HepG2 (cell line): ENCODE measurements around the gene GNAS. TPM values are rescaled to one million over a fixed set of nuclear protein-coding genes. Genes with fewer than 3 reads are reported as not detected.

Source experiments
- ATAC-seq: fragments of 200-7000 bp; cut with Tn5 transposase; 3 replicates; pipeline ENCODE4 v1.9.1; 2020; ENCODE audit warnings: mild to moderate bottlenecking, moderate library complexity
- BruUV-seq: library from RNA; stranded (reverse); fragments of 400-500 nt; replicated peaks from 2 replicates; lab custom pipeline; 2021; lab: Mats Ljungman, UMichigan
- CTCF ChIA-PET: fragments of 300-600 bp; formaldehyde crosslinking; extraction: SDS; loops from one replicate; lab custom pipeline; 2021; ENCODE audit warnings: low total read pairs, inconsistent platforms, low intra/inter-chr PET ratio; lab: Yijun Ruan, JAX
- POLR2A ChIA-PET: fragments of 350-600 bp; sonication (Branson Sonifier 250); formaldehyde crosslinking; loops from one replicate; lab custom pipeline; 2020; ENCODE audit warnings: antibody characterized with exemption, inconsistent platforms; lab: Yijun Ruan, JAX
- DNase-seq: peaks from one replicate; pipeline ENCODE4 v3.0.0-alpha.2; 2015; ENCODE audit warnings: low spot score
- FAIRE-seq: peaks from 3 replicates; lab custom pipeline; 2011; peaks lifted over from hg19 to GRCh38; lab: Jason Lieb, UNC
- H2AFZ ChIP-seq: one replicate; pipeline ENCODE4 v1.6.1; 2011; ENCODE audit warnings: low read length, inconsistent platforms
- H3K27ac ChIP-seq: fragments of 300-600 bp; 3 replicates; pipeline ENCODE4 v1.8.0; 2011; ENCODE audit warnings: mixed run types, mild to moderate bottlenecking, mixed read lengths, low read length, inconsistent platforms; ENCODE audit not compliant: insufficient read depth; ENCODE audit errors: extremely low read length
- H3K27me3 ChIP-seq, 2 experiments: fragments of 200-600 bp in 1 of 2; 2 replicates in 1 of 2; 3 replicates in 1 of 2; pipeline versions ENCODE4 v1.6.0 to v1.8.0; 2011; ENCODE audit warnings: low read length in 2 of 2, mild to moderate bottlenecking in 2 of 2, moderate library complexity in 2 of 2, inconsistent platforms in 1 of 2; ENCODE audit not compliant: insufficient read depth in 2 of 2, control insufficient read depth in 1 of 2
- H3K36me3 ChIP-seq, 2 experiments: fragments of 200-600 bp in 1 of 2; replicated peaks in 1 of 2; 2 replicates in 1 of 2; 3 replicates in 1 of 2; pipeline versions ENCODE4 v1.5.1 to v1.8.0; 2011; ENCODE audit warnings: low read length in 2 of 2, inconsistent platforms in 1 of 2; ENCODE audit not compliant: insufficient read depth in 2 of 2, control insufficient read depth in 1 of 2
- H3K4me1 ChIP-seq: 2 replicates; pipeline ENCODE4 v1.5.1; 2012; ENCODE audit warnings: low read length, inconsistent platforms; ENCODE audit not compliant: insufficient read depth
- H3K4me2 ChIP-seq: 2 replicates; pipeline ENCODE4 v1.6.0; 2011; ENCODE audit warnings: low read depth, low read length, inconsistent platforms
- H3K4me3 ChIP-seq, 3 experiments: fragments of 200-600 bp in 1 of 3; sonication (generic), shearing (Covaris generic) in 1 of 3; replicated peaks in 1 of 3; 2 replicates each; pipeline ENCODE4 v1.5.1; 2011 to 2016; ENCODE audit warnings: low read length in 3 of 3, inconsistent platforms in 2 of 3, low read depth in 2 of 3, mild to moderate bottlenecking in 2 of 3, control low read depth in 1 of 3, mixed read lengths in 1 of 3; ENCODE audit not compliant: insufficient read depth in 1 of 3
- H3K79me2 ChIP-seq: one replicate; pipeline ENCODE4 v1.6.1; 2011; ENCODE audit warnings: low read length, inconsistent platforms; ENCODE audit not compliant: insufficient read depth
- H3K9ac ChIP-seq: 2 replicates; pipeline ENCODE4 v1.6.0; 2011; ENCODE audit warnings: mild to moderate bottlenecking, low read depth, low read length, inconsistent platforms; ENCODE audit not compliant: insufficient read depth
- H3K9me3 ChIP-seq: 2 replicates; pipeline ENCODE4 v1.5.1; 2012; ENCODE audit warnings: mild to moderate bottlenecking, low read length
- H4K20me1 ChIP-seq: 2 replicates; pipeline ENCODE4 v1.6.0; 2011; ENCODE audit warnings: inconsistent platforms, mild to moderate bottlenecking, low read length, moderate library complexity; ENCODE audit not compliant: insufficient read depth
- ATF6 ChIP-seq: sonication (generic); formaldehyde crosslinking; conservative IDR thresholded peaks from 2 replicates; pipeline ENCODE4 v1.4.0; 2020; ENCODE audit warnings: missing genetic modification reagents
- CBX5 ChIP-seq: sonication (generic); formaldehyde crosslinking; IDR thresholded peaks from 2 replicates; pipeline ENCODE4 v1.4.0; 2020; ENCODE audit warnings: missing genetic modification reagents, borderline replicate concordance
- DR1 ChIP-seq: sonication (generic); formaldehyde crosslinking; IDR thresholded peaks from 2 replicates; pipeline ENCODE4 v1.8.0; 2021; ENCODE audit warnings: mild to moderate bottlenecking, missing genetic modification reagents, inconsistent platforms
- HOXD1 ChIP-seq: sonication (generic); formaldehyde crosslinking; IDR thresholded peaks from 2 replicates; pipeline ENCODE4 v1.5.0; 2020; ENCODE audit warnings: missing genetic modification reagents
- KDM3A ChIP-seq: IDR thresholded peaks from 2 replicates; pipeline ENCODE4 v1.6.1; 2018; ENCODE audit warnings: low read depth, missing compliant biosample characterization
- MLLT10 ChIP-seq: sonication (generic); formaldehyde crosslinking; IDR thresholded peaks from 2 replicates; pipeline ENCODE4 v1.4.0; 2020; ENCODE audit warnings: missing genetic modification reagents
- PCBP2 ChIP-seq: fragments of 200-400 bp; formaldehyde crosslinking; optimal IDR thresholded peaks from 2 replicates; pipeline ENCODE3; 2018; ENCODE audit warnings: low read length, low read depth; ENCODE audit not compliant: poor library complexity, severe bottlenecking
- SMAD3 ChIP-seq: sonication (generic); formaldehyde crosslinking; IDR thresholded peaks from 2 replicates; pipeline ENCODE4 v1.4.0; 2020; ENCODE audit warnings: missing genetic modification reagents
- TBX3 ChIP-seq: fragments of 450-650 bp; IDR thresholded peaks from 2 replicates; pipeline ENCODE4 v1.6.1; 2017; ENCODE audit warnings: antibody characterized with exemption, mild to moderate bottlenecking, inconsistent platforms, borderline replicate concordance
- TGIF2 ChIP-seq: IDR thresholded peaks from 2 replicates; pipeline ENCODE4 v1.6.1; 2016; ENCODE audit warnings: control low read depth, missing compliant biosample characterization
- THRA ChIP-seq: sonication (generic); formaldehyde crosslinking; IDR thresholded peaks from 2 replicates; pipeline ENCODE4 v1.4.0; 2020; ENCODE audit warnings: missing genetic modification reagents, borderline replicate concordance
- ZNF550 ChIP-seq: sonication (generic); formaldehyde crosslinking; IDR thresholded peaks from 2 replicates; pipeline ENCODE4 v1.4.0; 2020; ENCODE audit warnings: mild to moderate bottlenecking, missing genetic modification reagents, borderline replicate concordance
- ZNF570 ChIP-seq: sonication (generic); formaldehyde crosslinking; IDR thresholded peaks from 2 replicates; pipeline ENCODE4 v1.4.0; 2020; ENCODE audit warnings: mild to moderate bottlenecking, missing genetic modification reagents, borderline replicate concordance
- WGBS: methylation state at CpG from one replicate; pipeline ENCODE4 v1.1.6; 2017; ENCODE audit warnings: low lambda C conversion rate; 5-methylcytosine and 5-hydroxymethylcytosine counted together
- in situ Hi-C: cut with HindIII; loops from 2 replicates; pipeline ENCODE4 v1.10.0; 2017; ENCODE audit warnings: low pct_unique_long_range_greater_than_20kb; ENCODE audit not compliant: extremely low pct_ligation_motif_present
- intact Hi-C: fragments of 100-400 bp; cut with micrococcal nuclease; formaldehyde crosslinking; loops from one replicate; pipeline ENCODE4 v1.10.0; 2022; ENCODE audit not compliant: unreplicated experiment
- polyA plus RNA-seq, 8 experiments: library from polyadenylated mRNA; depleted of rRNA in 3 of 8; stranded (reverse) in 7 of 8; unstranded in 1 of 8; fragments of >200 nt; fragmentation: Illumina TruSeq in 4 of 8; extraction: Trizol in 4 of 8; gene quantifications; 2 replicates each; pipeline versions ENCODE4 v1.2.1 to v1.2.3, GENCODE V29; 2011 to 2016; ENCODE audit warnings: low read depth in 4 of 8, missing spikeins in 1 of 8, mixed read lengths in 1 of 8; ENCODE audit not compliant: insufficient read depth in 1 of 8
- total RNA-seq, 5 experiments: library from RNA; depleted of rRNA; stranded (reverse); fragments of >200 nt; fragmentation: Illumina TruSeq; extraction: Trizol; gene quantifications; 2 replicates each; pipeline ENCODE4 v1.2.3, GENCODE V29; 2016; ENCODE audit warnings: low read depth in 1 of 5
- TF ChIP-seq, protein P1 (sequence below): sonication (generic); formaldehyde crosslinking; conservative IDR thresholded peaks from 2 replicates; pipeline ENCODE4 v1.8.0; 2022; ENCODE audit warnings: low read depth, missing genetic modification reagents

Gene GNAS
- total and polyA plus RNA-seq, 2 of the 13 experiments (the other 11 are each of a cell fraction or from before 2014, with no cell fraction given), result 407 to 1,008 TPM

DNA sequence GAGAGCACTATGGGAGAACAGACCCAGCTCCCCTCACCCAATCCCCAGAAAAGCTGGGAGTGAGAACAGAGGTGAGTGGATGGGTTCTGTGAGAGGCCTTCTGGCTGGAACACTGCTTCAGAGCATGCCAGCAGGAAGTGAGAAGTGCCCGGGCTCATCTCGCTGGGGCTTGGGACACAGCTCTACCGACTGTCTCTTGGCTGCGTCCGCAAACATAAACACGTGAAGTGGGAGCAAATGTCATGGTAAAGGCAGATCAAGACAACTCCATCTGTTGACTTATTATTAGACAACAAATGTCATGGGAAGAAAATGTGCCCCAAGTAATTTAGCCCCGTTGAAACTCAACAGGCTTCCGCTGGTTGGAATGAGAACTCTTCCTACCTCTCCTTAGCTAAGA is 27.7 kb upstream of the GNAS start:
- Histone ChIP-seq H3K9ac (no peak overlapping the region), H3K4me1 (no peaks in the 10 kb centered on the region), H3K36me3 (no peaks in the 10 kb centered on the region), H3K4me3 (no peak overlapping the region), H3K27me3 (peaks cover 4 to 45% of the 10 kb centered on the region in 2 experiments; a peak in 4 of 5 replicates), H3K79me2 (no peaks in the 10 kb centered on the region), H2AFZ (no peak overlapping the region), H3K9me3 (no peaks in the 10 kb centered on the region), H3K27ac (no peak overlapping the region), H4K20me1 (no peaks in the 10 kb centered on the region), H3K4me2 (no peak overlapping the region)
- 42% methylated on average over 8 of the region's 8 CpGs for WGBS
- ChIA-PET POLR2A (no interaction called here), CTCF (no interaction called here)
- no TSS peak for BruUV-seq
- FAIRE-seq, result no peak
- in situ Hi-C loops (no loop called here), intact Hi-C loops (no loop called here)
- no peak for ATAC-seq
- TF ChIP-seq KDM3A (no peak), MLLT10 (CRISPR knock-in tag) (no peak), ZNF550 (CRISPR knock-in tag) (no peak), THRA (CRISPR knock-in tag) (no peak), CBX5 (CRISPR knock-in tag) (no peak), PCBP2 (no peak), ZNF570 (CRISPR knock-in tag) (no peak), TBX3 (no peak), TGIF2 (CRISPR knock-in tag) (no peak), HOXD1 (CRISPR knock-in tag) (no peak), ATF6 (CRISPR knock-in tag) (no peak), DR1 (CRISPR knock-in tag) (no peak), SMAD3 (CRISPR knock-in tag) (no peak)
- TF ChIP-seq, protein P1, sequence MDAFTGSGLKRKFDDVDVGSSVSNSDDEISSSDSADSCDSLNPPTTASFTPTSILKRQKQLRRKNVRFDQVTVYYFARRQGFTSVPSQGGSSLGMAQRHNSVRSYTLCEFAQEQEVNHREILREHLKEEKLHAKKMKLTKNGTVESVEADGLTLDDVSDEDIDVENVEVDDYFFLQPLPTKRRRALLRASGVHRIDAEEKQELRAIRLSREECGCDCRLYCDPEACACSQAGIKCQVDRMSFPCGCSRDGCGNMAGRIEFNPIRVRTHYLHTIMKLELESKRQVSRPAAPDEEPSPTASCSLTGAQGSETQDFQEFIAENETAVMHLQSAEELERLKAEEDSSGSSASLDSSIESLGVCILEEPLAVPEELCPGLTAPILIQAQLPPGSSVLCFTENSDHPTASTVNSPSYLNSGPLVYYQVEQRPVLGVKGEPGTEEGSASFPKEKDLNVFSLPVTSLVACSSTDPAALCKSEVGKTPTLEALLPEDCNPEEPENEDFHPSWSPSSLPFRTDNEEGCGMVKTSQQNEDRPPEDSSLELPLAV (CRISPR knock-in tag), result no peak
- no peak for DNase-seq
